ENCODE data around the gene EREG.
"Not testable (repeated sequence)": the region's sequence is repeated elsewhere in the genome, so short reads cannot be mapped to it uniquely, and the experiment has no call there.

Gene EREG

GRCh38 chr4:74391890-74392475 lies 27.0 kb downstream of the EREG start:
- no peak for DNase-seq

- no peak for DNase-seq
Observed at GRCh38 chr4:74394476-74395136, 29.7 kb downstream of the EREG start.

GRCh38 chr4:74395633-74396032 lies 30.7 kb downstream of the EREG start:
- no peak for DNase-seq

GRCh38 chr4:74397748-74398426 lies 32.9 kb downstream of the EREG start:
- DNase-seq = no peak

GRCh38 chr4:74398894-74399589 lies 34.1 kb downstream of the EREG start:
- DNase-seq = not testable (repeated sequence)

- DNase-seq = no peak
Observed at GRCh38 chr4:74400395-74400794, 35.5 kb downstream of the EREG start.

GRCh38 chr4:74402692-74403456 lies 37.9 kb downstream of the EREG start:
- DNase-seq = no peak

GRCh38 chr4:74407891-74408290 lies 42.9 kb downstream of the EREG start:
- DNase-seq = no peak

GRCh38 chr4:74408639-74409038 lies 43.7 kb downstream of the EREG start:
- DNase-seq = no peak

GRCh38 chr4:74410272-74410671 lies 45.3 kb downstream of the EREG start:
- DNase-seq = no peak

GRCh38 chr4:74412225-74412624 lies 47.3 kb downstream of the EREG start:
- no peak for DNase-seq

GRCh38 chr4:74413265-74413664 lies 48.3 kb downstream of the EREG start:
- no peak for DNase-seq

- no peak for DNase-seq
Observed at GRCh38 chr4:74414149-74414809, 49.3 kb downstream of the EREG start.

GRCh38 chr4:74415602-74416300 lies 50.8 kb downstream of the EREG start:
- DNase-seq = no peak

GRCh38 chr4:74418063-74418670 lies 53.2 kb downstream of the EREG start:
- no peak for DNase-seq

GRCh38 chr4:74420863-74421262 lies 55.9 kb downstream of the EREG start:
- no peak for DNase-seq

- DNase-seq = no peak
Observed at GRCh38 chr4:74423104-74423503, 58.2 kb downstream of the EREG start.

- DNase-seq = no peak
Observed at GRCh38 chr4:74424111-74424510, 59.2 kb downstream of the EREG start.

- DNase-seq = no peak
Observed at GRCh38 chr4:74426101-74426500, 61.2 kb downstream of the EREG start.

GRCh38 chr4:74428276-74428675 lies 63.3 kb downstream of the EREG start:
- no peak for DNase-seq

Measured in activated gamma-delta T cell (primary cell).